ENCODE data around the gene F2RL1.
"Not testable (repeated sequence)": the region's sequence is repeated elsewhere in the genome, so short reads cannot be mapped to it uniquely, and the experiment has no call there.

Gene F2RL1

GRCh38 chr5:76841361-76841760 is 22.5 kb downstream of the F2RL1 start:
- H3K4me3 ChIP-seq (ENCODE audit: low read length), result no peak overlapping the region
- DNase-seq (ENCODE audit: low read depth, low spot score), result no peak

- H3K4me3 ChIP-seq (ENCODE audit: low read length), result no peak overlapping the region
- no peak for DNase-seq (ENCODE audit: low read depth, low spot score)
Measured at GRCh38 chr5:76845890-76846289, 27.1 kb downstream of the F2RL1 start.

GRCh38 chr5:76849419-76850291 is 30.8 kb downstream of the F2RL1 start, which contains the start of gene S100Z:
S100Z (plus strand) TSS chr5:76850014; CDS start chr5:76875360, 25,346 bp downstream.
- peak within 1 kb of the TSS; percentile 42 for H3K4me3 ChIP-seq (ENCODE audit: low read length)
- DNase-seq (ENCODE audit: low read depth, low spot score), result peak; percentile 99

- no peak for DNase-seq (ENCODE audit: low read depth, low spot score)
- H3K4me3 ChIP-seq (ENCODE audit: low read length), result peak overlapping the region; percentile 42
Measured at GRCh38 chr5:76850543-76851145, 31.8 kb downstream of the F2RL1 start.

GRCh38 chr5:76851728-76852369 is 33.0 kb downstream of the F2RL1 start:
- no peak overlapping the region for H3K4me3 ChIP-seq (ENCODE audit: low read length)

GRCh38 chr5:76852772-76853171 is 33.9 kb downstream of the F2RL1 start:
- no peak overlapping the region for H3K4me3 ChIP-seq (ENCODE audit: low read length)
- no peak for DNase-seq (ENCODE audit: low read depth, low spot score)

More at GRCh38 chr5:76851728-76852369, 33.0 kb downstream of the F2RL1 start:
- DNase-seq (ENCODE audit: low read depth, low spot score), result no peak

- DNase-seq (ENCODE audit: low read depth, low spot score); H3K4me3 ChIP-seq (ENCODE audit: low read length): not testable (repeated sequence)
Measured at GRCh38 chr5:76853741-76854140, 34.9 kb downstream of the F2RL1 start.

- no peak overlapping the region for H3K4me3 ChIP-seq (ENCODE audit: low read length)
- DNase-seq (ENCODE audit: low read depth, low spot score), result peak; percentile 45
Measured at GRCh38 chr5:76854644-76855043, 35.8 kb downstream of the F2RL1 start.

- not testable (repeated sequence) for DNase-seq (ENCODE audit: low read depth, low spot score); H3K4me3 ChIP-seq (ENCODE audit: low read length)
Measured at GRCh38 chr5:76855501-76855900, 36.7 kb downstream of the F2RL1 start.

GRCh38 chr5:76855961-76856360 is 37.1 kb downstream of the F2RL1 start:
- DNase-seq (ENCODE audit: low read depth, low spot score), result peak; percentile 79
- H3K4me3 ChIP-seq (ENCODE audit: low read length), result no peak overlapping the region

- not testable (repeated sequence) for H3K4me3 ChIP-seq (ENCODE audit: low read length)
Measured at GRCh38 chr5:76856800-76857199, 38.0 kb downstream of the F2RL1 start.

GRCh38 chr5:76859591-76860247 is 40.9 kb downstream of the F2RL1 start:
- DNase-seq (ENCODE audit: low read depth, low spot score), result no peak
- H3K4me3 ChIP-seq (ENCODE audit: low read length), result no peak overlapping the region

More at GRCh38 chr5:76856800-76857199, 38.0 kb downstream of the F2RL1 start:
- DNase-seq (ENCODE audit: low read depth, low spot score), result not testable (repeated sequence)

- DNase-seq (ENCODE audit: low read depth, low spot score), result no peak
- H3K4me3 ChIP-seq (ENCODE audit: low read length), result no peak overlapping the region
Measured at GRCh38 chr5:76861612-76862011, 42.8 kb downstream of the F2RL1 start.

- DNase-seq (ENCODE audit: low read depth, low spot score), result no peak
- no peak overlapping the region for H3K4me3 ChIP-seq (ENCODE audit: low read length)
Measured at GRCh38 chr5:76863001-76863400, 44.2 kb downstream of the F2RL1 start.

- DNase-seq (ENCODE audit: low read depth, low spot score), result no peak
- no peak overlapping the region for H3K4me3 ChIP-seq (ENCODE audit: low read length)
Measured at GRCh38 chr5:76866503-76866902, 47.7 kb downstream of the F2RL1 start.

- DNase-seq (ENCODE audit: low read depth, low spot score), result no peak
- no peak overlapping the region for H3K4me3 ChIP-seq (ENCODE audit: low read length)
Measured at GRCh38 chr5:76867038-76867437, 48.2 kb downstream of the F2RL1 start.

- H3K4me3 ChIP-seq (ENCODE audit: low read length), result no peak overlapping the region
- DNase-seq (ENCODE audit: low read depth, low spot score), result peak; percentile 73
Measured at GRCh38 chr5:76867827-76868693, 49.2 kb downstream of the F2RL1 start.

- no peak overlapping the region for H3K4me3 ChIP-seq (ENCODE audit: low read length)
- no peak for DNase-seq (ENCODE audit: low read depth, low spot score)
Measured at GRCh38 chr5:76870046-76870445, 51.2 kb downstream of the F2RL1 start.

Measured in Jurkat, Clone E6-1 (cell line).